HG03108 (cell line): ENCODE measurements around the gene KRT36.

Source experiments
- ATAC-seq: cut with Tn5 transposase; IDR thresholded peaks from one replicate; pipeline ENCODE4 v1.9.1; 2021; ENCODE audit warnings: moderate library complexity; ENCODE audit not compliant: unreplicated experiment

The KRT36 gene

GRCh38 chr17:41480136-41480535 lies 9.6 kb downstream of the KRT36 start:
- ATAC-seq = no peak

GRCh38 chr17:41478237-41478636 lies 11.5 kb downstream of the KRT36 start:
- no peak for ATAC-seq

GRCh38 chr17:41476866-41477815 lies 12.6 kb downstream of the KRT36 start:
- ATAC-seq = no peak

GRCh38 chr17:41475421-41475820 lies 14.3 kb downstream of the KRT36 start:
- ATAC-seq = no peak

- ATAC-seq = no peak
These were observed 14.8 kb downstream of the KRT36 start for GRCh38 chr17:41474863-41475262.

- ATAC-seq = no peak
These were observed 21.4 kb downstream of the KRT36 start for GRCh38 chr17:41468346-41468745.

- no peak for ATAC-seq
These were observed 22.1 kb downstream of the KRT36 start for GRCh38 chr17:41467561-41467960.

- no peak for ATAC-seq
These were observed 22.7 kb downstream of the KRT36 start, which contains the start of gene KRT32 for GRCh38 chr17:41466988-41467387. Gene KRT32 (minus strand): TSS chr17:41467386. CDS start chr17:41467325, 61 bp downstream.

- ATAC-seq = no peak
These were observed 25.0 kb downstream of the KRT36 start for GRCh38 chr17:41464682-41465081.

GRCh38 chr17:41464173-41464572 lies 25.5 kb downstream of the KRT36 start:
- ATAC-seq = no peak

GRCh38 chr17:41463746-41464145 lies 26.0 kb downstream of the KRT36 start:
- ATAC-seq = no peak

GRCh38 chr17:41462705-41463104 lies 27.0 kb downstream of the KRT36 start:
- no peak for ATAC-seq

GRCh38 chr17:41457676-41458075 lies 32.0 kb downstream of the KRT36 start:
- ATAC-seq = no peak

GRCh38 chr17:41456204-41456603 lies 33.5 kb downstream of the KRT36 start:
- no peak for ATAC-seq

- no peak for ATAC-seq
These were observed 34.5 kb downstream of the KRT36 start for GRCh38 chr17:41455236-41455635.

GRCh38 chr17:41453066-41453465 lies 36.6 kb downstream of the KRT36 start:
- no peak for ATAC-seq

- no peak for ATAC-seq
These were observed 37.4 kb downstream of the KRT36 start for GRCh38 chr17:41452281-41452680.

- no peak for ATAC-seq
These were observed 38.5 kb downstream of the KRT36 start for GRCh38 chr17:41451154-41451728.

- no peak for ATAC-seq
These were observed 40.7 kb downstream of the KRT36 start for GRCh38 chr17:41449008-41449407.

GRCh38 chr17:41448506-41448905 lies 41.2 kb downstream of the KRT36 start:
- no peak for ATAC-seq

GRCh38 chr17:41446806-41447205 lies 42.9 kb downstream of the KRT36 start:
- ATAC-seq = no peak

GRCh38 chr17:41444640-41445039 lies 45.1 kb downstream of the KRT36 start:
- ATAC-seq = no peak
